LNCAP (cell line): ENCODE data around the gene CLSTN2.

ENCODE experiments used
- TF ChIP-seq, protein P1 (sequence below): fragments of 450-650 bp; IDR thresholded peaks from 2 replicates; pipeline ENCODE4 v1.5.1; 2017; ENCODE audit warnings: mild to moderate bottlenecking

CLSTN2 gene

DNA sequence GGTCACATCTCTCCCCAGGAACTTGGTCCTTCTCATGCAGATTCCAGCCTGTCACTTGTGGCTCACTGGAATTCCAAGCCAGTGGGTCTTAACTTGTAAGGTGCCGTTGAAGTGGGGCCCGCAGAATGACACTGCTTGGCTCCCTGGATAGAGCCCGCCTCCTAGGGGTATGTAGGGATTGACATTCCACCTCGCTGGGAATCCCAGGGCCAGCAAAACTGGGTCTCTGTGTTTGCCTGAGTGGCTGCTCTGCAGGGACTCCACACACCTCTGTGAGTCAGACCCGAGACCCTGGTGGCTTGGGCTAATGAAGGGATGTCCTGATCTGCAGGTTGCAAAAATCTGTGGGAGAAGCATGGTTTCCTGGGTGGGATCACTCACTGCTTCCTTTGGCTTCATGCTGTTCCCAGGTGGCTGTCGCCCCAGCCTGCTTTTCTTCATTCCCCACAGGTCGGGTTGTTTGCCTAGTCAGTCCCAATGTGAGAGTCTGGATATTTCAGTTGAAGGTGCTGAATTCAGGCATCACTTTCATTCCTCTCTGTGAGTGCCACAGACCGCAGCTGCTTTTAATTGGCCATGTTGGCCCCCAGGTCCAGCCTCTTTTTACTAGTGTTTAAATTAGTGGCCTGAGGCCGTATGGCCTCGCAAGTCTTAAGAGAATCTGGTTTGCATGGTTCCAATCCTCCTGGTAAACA is 586.9 kb downstream of the CLSTN2 start:
- TF ChIP-seq, protein P1, sequence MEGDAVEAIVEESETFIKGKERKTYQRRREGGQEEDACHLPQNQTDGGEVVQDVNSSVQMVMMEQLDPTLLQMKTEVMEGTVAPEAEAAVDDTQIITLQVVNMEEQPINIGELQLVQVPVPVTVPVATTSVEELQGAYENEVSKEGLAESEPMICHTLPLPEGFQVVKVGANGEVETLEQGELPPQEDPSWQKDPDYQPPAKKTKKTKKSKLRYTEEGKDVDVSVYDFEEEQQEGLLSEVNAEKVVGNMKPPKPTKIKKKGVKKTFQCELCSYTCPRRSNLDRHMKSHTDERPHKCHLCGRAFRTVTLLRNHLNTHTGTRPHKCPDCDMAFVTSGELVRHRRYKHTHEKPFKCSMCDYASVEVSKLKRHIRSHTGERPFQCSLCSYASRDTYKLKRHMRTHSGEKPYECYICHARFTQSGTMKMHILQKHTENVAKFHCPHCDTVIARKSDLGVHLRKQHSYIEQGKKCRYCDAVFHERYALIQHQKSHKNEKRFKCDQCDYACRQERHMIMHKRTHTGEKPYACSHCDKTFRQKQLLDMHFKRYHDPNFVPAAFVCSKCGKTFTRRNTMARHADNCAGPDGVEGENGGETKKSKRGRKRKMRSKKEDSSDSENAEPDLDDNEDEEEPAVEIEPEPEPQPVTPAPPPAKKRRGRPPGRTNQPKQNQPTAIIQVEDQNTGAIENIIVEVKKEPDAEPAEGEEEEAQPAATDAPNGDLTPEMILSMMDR = no peak

- TF ChIP-seq, protein P1 = no peak
Observed at GRCh38 chr3:140522653-140523380, 587.8 kb downstream of the CLSTN2 start.

DNA sequence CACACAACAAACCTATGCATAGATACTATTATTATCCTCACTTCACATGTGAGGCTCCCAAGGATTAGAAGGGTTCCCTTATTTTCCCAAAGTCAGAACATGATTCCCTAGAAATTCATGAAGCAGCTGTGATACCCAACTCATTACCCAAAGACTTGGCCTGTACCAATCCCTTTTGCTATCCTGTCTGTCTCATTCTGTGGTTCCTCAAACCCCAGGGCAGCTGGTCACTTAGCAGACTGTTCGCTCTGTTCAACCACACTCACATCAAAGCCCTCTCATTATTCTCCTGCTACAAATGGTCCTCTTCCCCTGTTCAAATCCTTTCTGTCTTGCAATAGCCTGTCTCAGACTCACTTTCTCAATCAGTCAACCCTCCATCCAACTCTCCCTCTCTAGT is 588.6 kb downstream of the CLSTN2 start:
- TF ChIP-seq, protein P1 = no peak

DNA sequence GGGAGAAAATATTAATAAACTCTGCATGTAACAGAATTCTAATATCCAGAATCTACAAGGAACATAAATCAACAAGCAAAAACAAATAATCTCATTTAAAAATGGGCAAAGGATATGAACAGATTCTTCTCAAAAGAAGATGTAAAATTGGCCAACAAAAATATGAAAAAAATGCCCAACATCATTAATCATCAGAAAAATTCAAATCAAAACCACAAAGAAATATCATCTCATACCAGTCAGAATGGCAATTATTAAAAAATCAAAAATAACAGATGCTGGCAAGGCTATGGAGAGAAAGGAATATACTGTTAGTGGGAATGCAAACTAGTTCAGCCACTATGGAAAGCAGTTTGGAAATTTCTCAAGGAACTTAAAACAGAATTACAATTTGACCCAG is 592.2 kb downstream of the CLSTN2 start:
- TF ChIP-seq, protein P1 = no peak

- TF ChIP-seq, protein P1 = no peak
Observed at GRCh38 chr3:140529096-140529495, 594.1 kb downstream of the CLSTN2 start.

GRCh38 chr3:140529558-140529957 is 594.6 kb downstream of the CLSTN2 start:
- TF ChIP-seq, protein P1 = no peak

DNA sequence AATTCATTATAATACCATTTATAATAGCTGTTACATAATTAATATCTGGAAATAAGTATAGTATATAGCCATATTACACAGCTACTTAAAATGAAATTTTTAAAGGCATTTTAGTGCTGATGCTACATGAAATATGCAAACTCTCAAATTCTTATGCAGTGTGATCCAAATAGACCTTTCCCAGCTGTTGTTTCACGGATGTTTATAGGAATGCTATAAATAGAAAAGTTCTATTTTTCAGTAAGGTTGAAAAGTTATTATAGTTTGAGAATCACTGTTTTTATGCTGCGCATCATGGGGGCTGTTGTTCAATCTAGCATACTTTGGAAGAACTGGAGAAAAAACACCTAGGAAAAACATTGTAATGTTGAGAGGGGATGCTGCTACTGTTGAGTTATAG is 595.1 kb downstream of the CLSTN2 start:
- TF ChIP-seq, protein P1 = no peak
